CD4-positive, alpha-beta T cell treated with Interleukin-15 for 1 hour (primary cell): Measurements from ENCODE around the gene NPAT.
"Not testable (repeated sequence)": the region's sequence is repeated elsewhere in the genome, so short reads cannot be mapped to it uniquely, and the experiment has no call there.

Source experiments
- DNase-seq: peaks from one replicate; pipeline ENCODE4 v3.0.0-alpha.2; 2020

NPAT gene

GRCh38 chr11:108218912-108219783 is 3.3 kb downstream of the NPAT start:
- DNase-seq = no peak

- DNase-seq = no peak
These were observed 4.0 kb downstream of the NPAT start for GRCh38 chr11:108218455-108218854.

- DNase-seq = no peak
These were observed 5.5 kb downstream of the NPAT start for GRCh38 chr11:108216988-108217387.

GRCh38 chr11:108213784-108214183 is 8.7 kb downstream of the NPAT start:
- no peak for DNase-seq

GRCh38 chr11:108210441-108210840 is 12.0 kb downstream of the NPAT start:
- no peak for DNase-seq

- DNase-seq = no peak
These were observed 14.8 kb downstream of the NPAT start for GRCh38 chr11:108207683-108208060.

GRCh38 chr11:108206969-108207682 is 15.3 kb downstream of the NPAT start:
- DNase-seq = no peak

GRCh38 chr11:108206171-108206570 is 16.3 kb downstream of the NPAT start:
- no peak for DNase-seq

- no peak for DNase-seq
These were observed 17.4 kb downstream of the NPAT start for GRCh38 chr11:108204929-108205499.

- DNase-seq = no peak
These were observed 18.1 kb downstream of the NPAT start for GRCh38 chr11:108204376-108204775.

GRCh38 chr11:108203075-108203474 is 19.4 kb downstream of the NPAT start:
- no peak for DNase-seq

GRCh38 chr11:108199446-108200321 is 22.8 kb downstream of the NPAT start:
- DNase-seq = peak; percentile 52

- DNase-seq = no peak
These were observed 23.6 kb downstream of the NPAT start for GRCh38 chr11:108198833-108199232.

GRCh38 chr11:108197351-108197750 is 25.1 kb downstream of the NPAT start:
- no peak for DNase-seq

- DNase-seq = no peak
These were observed 25.5 kb downstream of the NPAT start for GRCh38 chr11:108196901-108197300.

- DNase-seq = no peak
These were observed 28.7 kb downstream of the NPAT start for GRCh38 chr11:108193725-108194124.

- DNase-seq = no peak
These were observed 44.9 kb downstream of the NPAT start for GRCh38 chr11:108177570-108177969.

- DNase-seq = no peak
These were observed 52.3 kb downstream of the NPAT start for GRCh38 chr11:108170184-108170583.

- DNase-seq = no peak
These were observed 54.8 kb downstream of the NPAT start for GRCh38 chr11:108167624-108168023.

- not testable (repeated sequence) for DNase-seq
These were observed 59.6 kb downstream of the NPAT start for GRCh38 chr11:108162878-108163277.

GRCh38 chr11:108160970-108161566 is 61.4 kb downstream of the NPAT start:
- peak; percentile 22 for DNase-seq

- no peak for DNase-seq
These were observed 67.8 kb downstream of the NPAT start for GRCh38 chr11:108154591-108154990.
